Smooth muscle cell (in vitro differentiated cells): ENCODE data around the gene TREM1. TPM values are rescaled to one million over a fixed set of nuclear protein-coding genes. Genes with fewer than 3 reads are reported as not detected.

Source experiments
- DNase-seq: peaks from one replicate; lab custom pipeline; 2025; ENCODE audit not compliant: unreplicated experiment; lab: John Stamatoyannopoulos, UW
- H2AFZ ChIP-seq: fragments of 200-600 bp; sonication (generic); 2 replicates; pipeline ENCODE4 v1.6.0; 2016; ENCODE audit warnings: antibody characterized with exemption, low read depth, mild to moderate bottlenecking
- H3F3A ChIP-seq: fragments of 200-600 bp; sonication (generic); 2 replicates; pipeline ENCODE4 v1.6.0; 2017; ENCODE audit warnings: antibody characterized with exemption, low read depth
- H3K27ac ChIP-seq: fragments of 200-600 bp; sonication (generic); 2 replicates; pipeline ENCODE4 v1.5.1; 2016; ENCODE audit warnings: low read depth, mild to moderate bottlenecking
- H3K27me3 ChIP-seq: fragments of 200-600 bp; sonication (generic); 2 replicates; pipeline ENCODE4 v1.6.1; 2016; ENCODE audit warnings: low read depth, mild to moderate bottlenecking
- H3K36me3 ChIP-seq: fragments of 200-600 bp; sonication (generic); 2 replicates; pipeline ENCODE4 v1.5.1; 2016; ENCODE audit warnings: low read depth
- H3K4me1 ChIP-seq: fragments of 200-600 bp; sonication (generic); 2 replicates; pipeline ENCODE4 v1.5.1; 2016; ENCODE audit warnings: low read depth
- H3K4me2 ChIP-seq: fragments of 200-600 bp; sonication (generic); 2 replicates; pipeline ENCODE4 v1.6.0; 2016; ENCODE audit warnings: mild to moderate bottlenecking
- H3K4me3 ChIP-seq: fragments of 200-600 bp; sonication (generic); 2 replicates; pipeline ENCODE4 v1.5.1; 2016; ENCODE audit warnings: mild to moderate bottlenecking
- H3K79me2 ChIP-seq: fragments of 200-600 bp; sonication (generic); 2 replicates; pipeline ENCODE4 v1.6.0; 2016; ENCODE audit warnings: low read depth, mild to moderate bottlenecking
- H3K9ac ChIP-seq: fragments of 200-600 bp; sonication (generic); 2 replicates; pipeline ENCODE4 v1.6.0; 2016; ENCODE audit warnings: low read depth
- H3K9me3 ChIP-seq: fragments of 200-600 bp; sonication (generic); replicated peaks from 2 replicates; pipeline ENCODE4 v1.5.1; 2016; ENCODE audit warnings: low read depth
- H4K20me1 ChIP-seq: fragments of 200-600 bp; sonication (generic); 2 replicates; pipeline ENCODE4 v1.6.0; 2016; ENCODE audit warnings: low read depth
- WGBS: methylation state at CpG from one replicate; pipeline ENCODE4 v1.1.7; 2016; ENCODE audit warnings: low lambda C conversion rate; 5-methylcytosine and 5-hydroxymethylcytosine counted together
- polyA plus RNA-seq: library from polyadenylated mRNA; unstranded; fragments of >200 nt; fragmentation: Nextera tagmentation; extraction: Ambion mirVana; gene quantifications from 2 replicates; pipeline ENCODE4 v1.2.1, GENCODE V29; 2016
- total RNA-seq: library from RNA; depleted of rRNA; stranded (reverse); fragments of >200 nt; gene quantifications from 2 replicates; pipeline ENCODE4 v1.2.3, GENCODE V29; 2014
- TF ChIP-seq, protein P1 (sequence below): fragments of 200-600 bp; sonication (generic); IDR thresholded peaks from 2 replicates; pipeline ENCODE4 v1.5.1; 2017; ENCODE audit warnings: borderline replicate concordance, mild to moderate bottlenecking, antibody characterized with exemption; ENCODE audit not compliant: insufficient read depth, poor library complexity, severe bottlenecking

The TREM1 gene
- total and polyA plus RNA-seq, 2 experiments from 2014 or later = 6.9 to 14.1 TPM

DNA sequence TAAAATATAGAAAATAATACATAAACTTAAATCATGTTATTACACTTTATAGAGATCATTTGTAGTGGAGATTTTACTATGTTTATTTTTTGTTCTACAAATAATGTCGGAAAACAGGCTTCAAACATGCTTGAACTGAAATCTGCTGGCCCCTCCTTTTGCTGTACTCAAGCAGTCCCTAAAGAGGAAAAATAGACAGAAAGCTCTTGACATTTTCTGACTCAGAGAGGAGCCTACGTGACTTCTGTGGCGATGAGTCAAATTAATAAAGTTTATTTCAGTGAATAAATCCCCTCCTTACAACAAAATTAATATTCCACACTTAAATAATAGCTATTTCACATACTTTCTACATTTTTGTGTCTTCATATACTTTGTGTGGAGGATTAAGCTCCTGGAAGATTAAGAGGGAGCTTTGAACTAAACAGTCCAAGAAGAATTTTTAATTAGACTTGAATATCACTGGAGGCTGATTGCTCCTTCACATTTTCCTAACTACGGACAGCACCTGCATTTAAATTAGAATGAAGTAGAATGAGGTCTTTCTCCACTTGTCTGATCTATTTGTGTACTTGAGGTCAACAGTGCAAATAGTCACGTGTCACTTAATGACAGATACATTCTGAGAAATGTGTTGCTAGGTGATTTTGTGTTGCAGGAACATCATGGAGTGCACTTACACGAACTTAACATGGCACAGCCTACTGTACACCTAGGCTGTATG lies 1.7 kb upstream of the TREM1 start:
- peak overlapping the region; percentile 84 for H3K27ac ChIP-seq
- no peak for DNase-seq
- no peaks in the 10 kb centered on the region for H3K27me3 ChIP-seq
- no peaks in the 10 kb centered on the region for H3K4me1 ChIP-seq
- no peaks in the 10 kb centered on the region for H3K36me3 ChIP-seq
- H3K9ac ChIP-seq = peak overlapping the region; percentile 80
- H3K79me2 ChIP-seq = no peaks in the 10 kb centered on the region
- no peak overlapping the region for H3K4me3 ChIP-seq
- TF ChIP-seq, protein P1, sequence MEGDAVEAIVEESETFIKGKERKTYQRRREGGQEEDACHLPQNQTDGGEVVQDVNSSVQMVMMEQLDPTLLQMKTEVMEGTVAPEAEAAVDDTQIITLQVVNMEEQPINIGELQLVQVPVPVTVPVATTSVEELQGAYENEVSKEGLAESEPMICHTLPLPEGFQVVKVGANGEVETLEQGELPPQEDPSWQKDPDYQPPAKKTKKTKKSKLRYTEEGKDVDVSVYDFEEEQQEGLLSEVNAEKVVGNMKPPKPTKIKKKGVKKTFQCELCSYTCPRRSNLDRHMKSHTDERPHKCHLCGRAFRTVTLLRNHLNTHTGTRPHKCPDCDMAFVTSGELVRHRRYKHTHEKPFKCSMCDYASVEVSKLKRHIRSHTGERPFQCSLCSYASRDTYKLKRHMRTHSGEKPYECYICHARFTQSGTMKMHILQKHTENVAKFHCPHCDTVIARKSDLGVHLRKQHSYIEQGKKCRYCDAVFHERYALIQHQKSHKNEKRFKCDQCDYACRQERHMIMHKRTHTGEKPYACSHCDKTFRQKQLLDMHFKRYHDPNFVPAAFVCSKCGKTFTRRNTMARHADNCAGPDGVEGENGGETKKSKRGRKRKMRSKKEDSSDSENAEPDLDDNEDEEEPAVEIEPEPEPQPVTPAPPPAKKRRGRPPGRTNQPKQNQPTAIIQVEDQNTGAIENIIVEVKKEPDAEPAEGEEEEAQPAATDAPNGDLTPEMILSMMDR = no peak
- 65% methylated on average over 6 of the region's 6 CpGs for WGBS
- H3F3A ChIP-seq = no peaks in the 10 kb centered on the region
- H3K9me3 ChIP-seq = no peaks in the 10 kb centered on the region
- peak overlapping the region; percentile 61 for H3K4me2 ChIP-seq
- H2AFZ ChIP-seq = no peak overlapping the region
- H4K20me1 ChIP-seq = no peaks in the 10 kb centered on the region

GRCh38 chr6:41284726-41285125 lies 1.8 kb downstream of the TREM1 start:
- Histone ChIP-seq H4K20me1 (no peaks in the 10 kb centered on the region), H3K9ac (peak overlapping the region; percentile 38)
- 19% methylated on average over 1 of the region's 1 CpG for WGBS

GRCh38 chr6:41283600-41283999 lies 2.9 kb downstream of the TREM1 start:
- no peaks in the 10 kb centered on the region for H3K4me1 ChIP-seq
- no peak overlapping the region for H3K27ac ChIP-seq
- DNase-seq = no peak
- no peak overlapping the region for H3K4me3 ChIP-seq
- H3K79me2 ChIP-seq = no peaks in the 10 kb centered on the region
- no peak overlapping the region for H3K4me2 ChIP-seq
- H3K36me3 ChIP-seq = no peaks in the 10 kb centered on the region
- WGBS = 61% methylated on average over 3 of the region's 3 CpGs
- H4K20me1 ChIP-seq = no peaks in the 10 kb centered on the region
- TF ChIP-seq, protein P1 = no peak
- H3K27me3 ChIP-seq = no peaks in the 10 kb centered on the region
- H2AFZ ChIP-seq = no peak overlapping the region
- no peaks in the 10 kb centered on the region for H3F3A ChIP-seq
- H3K9me3 ChIP-seq = no peaks in the 10 kb centered on the region
- H3K9ac ChIP-seq = no peak overlapping the region

More at GRCh38 chr6:41284726-41285125, 1.8 kb downstream of the TREM1 start:
- H3K4me3 ChIP-seq = no peak overlapping the region
- no peaks in the 10 kb centered on the region for H3K79me2 ChIP-seq
- H3K4me1 ChIP-seq = no peaks in the 10 kb centered on the region
- no peaks in the 10 kb centered on the region for H3K36me3 ChIP-seq
- no peak overlapping the region for H2AFZ ChIP-seq
- H3K4me2 ChIP-seq = no peak overlapping the region
- no peaks in the 10 kb centered on the region for H3F3A ChIP-seq
- no peaks in the 10 kb centered on the region for H3K9me3 ChIP-seq
- TF ChIP-seq, protein P1 = no peak
- no peak for DNase-seq
- no peaks in the 10 kb centered on the region for H3K27me3 ChIP-seq
- H3K27ac ChIP-seq = peak overlapping the region; percentile 71

DNA sequence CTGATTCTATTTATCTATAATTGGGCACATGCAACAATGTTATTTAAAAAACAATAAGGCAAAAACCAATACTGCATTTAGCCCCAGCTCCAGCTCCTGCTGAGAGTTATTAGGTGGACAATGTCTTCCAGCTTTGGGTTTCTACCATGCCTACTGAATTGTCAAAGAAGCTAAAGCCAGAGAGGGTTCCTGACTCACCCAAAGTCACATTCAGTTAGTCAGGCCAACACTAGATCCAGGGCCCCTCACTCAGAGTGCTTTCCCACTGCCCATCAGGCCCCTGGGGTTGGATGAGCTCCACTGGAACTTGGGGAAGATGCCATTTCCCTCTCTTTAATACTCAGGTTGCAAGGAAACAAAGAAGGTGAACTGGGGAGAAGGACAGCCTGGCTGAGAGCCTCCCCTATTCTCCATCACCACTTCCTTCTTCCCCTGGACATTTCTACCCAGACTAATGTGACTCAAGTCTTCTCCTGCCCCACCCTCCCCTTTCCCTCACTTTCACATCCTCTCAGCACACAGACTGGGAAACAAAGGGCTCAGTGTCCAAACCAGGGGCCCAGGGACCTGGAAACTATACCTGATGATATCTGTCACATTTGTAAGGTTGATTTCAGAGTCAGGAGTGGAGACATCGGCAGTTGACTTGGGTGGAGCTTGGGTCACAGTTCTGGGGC lies 6.0 kb downstream of the TREM1 start:
- H3K9ac ChIP-seq = no peak overlapping the region
- TF ChIP-seq, protein P1 = no peak
- H3K27me3 ChIP-seq = no peaks in the 10 kb centered on the region
- no peaks in the 10 kb centered on the region for H3K4me1 ChIP-seq
- no peaks in the 10 kb centered on the region for H3F3A ChIP-seq
- 82% methylated on average over 1 of the region's 1 CpG for WGBS
- H3K27ac ChIP-seq = no peak overlapping the region
- H2AFZ ChIP-seq = no peak overlapping the region
- no peaks in the 10 kb centered on the region for H4K20me1 ChIP-seq
- no peaks in the 10 kb centered on the region for H3K36me3 ChIP-seq
- no peak overlapping the region for H3K4me3 ChIP-seq
- H3K79me2 ChIP-seq = no peaks in the 10 kb centered on the region
- H3K4me2 ChIP-seq = no peak overlapping the region
- H3K9me3 ChIP-seq = no peaks in the 10 kb centered on the region
- no peak for DNase-seq
